ENCODE data around the gene UACA.
"Not testable (repeated sequence)": the region's sequence is repeated elsewhere in the genome, so short reads cannot be mapped to it uniquely, and the experiment has no call there.

UACA gene

DNA sequence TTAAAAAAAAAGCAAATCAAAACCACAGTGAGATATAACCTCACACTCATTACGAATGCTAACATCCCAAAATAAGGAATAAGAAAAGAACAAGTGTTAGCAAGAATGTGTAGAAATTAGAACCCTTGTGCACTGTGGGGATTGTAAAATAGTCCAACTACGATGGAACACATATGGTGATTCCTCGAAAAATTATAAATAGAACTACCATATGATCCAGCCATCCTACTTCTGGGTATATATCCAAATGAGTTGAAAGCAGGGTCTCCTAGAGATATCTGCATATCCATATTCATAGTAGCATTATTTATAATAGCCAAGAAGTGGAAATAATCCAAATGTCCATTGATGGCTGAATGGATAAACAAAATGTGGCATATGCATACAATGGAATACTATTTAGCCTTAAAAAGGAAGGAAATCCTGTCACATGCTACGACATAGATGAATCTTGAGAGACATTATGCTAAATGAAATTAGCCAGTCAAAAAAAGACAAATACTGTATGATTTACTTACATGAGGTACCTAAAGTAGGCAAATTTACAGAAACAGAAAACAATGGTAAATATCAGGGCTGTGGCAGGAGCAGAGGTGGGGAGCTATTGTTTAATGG is 55.6 kb downstream of the UACA start:
- no peak for DNase-seq (ENCODE audit: low spot score)

DNA sequence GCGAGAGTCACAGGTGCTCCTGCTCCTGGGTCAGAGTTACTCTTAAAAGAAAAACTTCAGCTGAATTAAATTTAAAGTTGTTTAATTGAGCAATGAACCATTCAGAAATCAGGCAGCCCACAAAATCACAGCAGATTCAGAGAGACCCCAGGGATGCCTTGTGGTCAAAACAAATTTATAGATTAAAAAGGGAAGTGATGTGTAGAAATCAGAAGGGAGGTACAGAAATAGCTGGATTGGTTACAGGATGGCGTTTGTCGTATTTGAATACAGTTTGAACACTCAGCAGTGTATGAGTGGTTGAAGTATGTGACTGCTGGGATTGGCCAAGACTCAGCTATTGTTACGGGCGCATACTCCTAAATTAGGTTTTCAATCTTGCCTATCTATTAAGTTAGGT is 58.6 kb downstream of the UACA start:
- no peak for DNase-seq (ENCODE audit: low spot score)

DNA sequence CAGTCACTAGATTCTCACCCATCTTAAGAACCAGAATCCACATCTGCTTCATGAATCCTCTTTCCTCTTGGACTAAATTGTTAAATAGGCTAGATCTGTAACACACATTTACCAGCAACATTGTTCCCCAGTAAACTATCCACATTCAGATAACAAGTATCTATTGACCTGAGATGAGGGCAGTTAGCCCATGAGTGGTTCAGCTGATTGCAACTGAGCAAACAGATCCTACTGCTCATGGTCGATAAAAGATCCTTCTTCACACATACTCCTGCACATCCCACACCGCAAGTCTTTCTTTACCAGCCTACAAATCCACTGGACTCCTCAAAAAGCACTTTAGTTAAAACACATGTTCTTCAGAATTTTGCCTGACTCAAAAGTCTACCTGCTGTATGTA is 59.2 kb downstream of the UACA start:
- no peak for DNase-seq (ENCODE audit: low spot score)

DNA sequence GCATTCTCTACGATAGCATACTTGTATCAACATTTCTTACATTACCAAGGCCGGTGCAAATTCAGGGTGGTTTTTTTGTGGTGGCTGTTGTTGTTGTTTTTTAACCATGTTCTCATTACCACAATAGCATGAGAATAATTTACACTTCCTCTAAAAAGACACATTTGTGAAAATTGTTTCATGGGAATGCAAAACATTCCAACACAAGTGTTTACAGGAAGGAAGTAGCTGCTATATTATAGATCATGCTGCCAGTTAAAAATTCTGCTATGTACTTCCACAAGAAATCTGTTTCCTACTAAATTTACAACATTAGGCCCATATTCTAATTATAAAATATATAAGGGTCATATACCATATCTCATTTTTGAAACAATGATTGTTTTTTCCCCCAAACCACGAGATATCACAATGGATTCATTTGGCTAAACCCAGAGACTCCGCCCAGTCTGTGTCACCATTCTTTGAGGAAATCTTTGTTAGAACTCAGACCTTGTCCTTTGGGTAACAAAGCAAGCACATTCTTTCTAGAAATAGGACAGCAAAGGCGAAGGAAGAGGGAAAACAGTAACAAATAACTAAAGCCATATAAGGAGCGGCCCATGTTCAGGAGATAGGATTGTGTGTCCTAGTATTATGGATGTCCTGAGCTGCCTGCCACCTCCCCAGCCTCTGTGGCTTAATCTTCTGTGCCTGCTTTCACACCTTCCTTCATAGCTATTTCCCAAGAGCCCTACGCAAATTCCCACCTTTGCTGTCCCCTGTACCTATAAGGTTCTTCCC is 60.1 kb downstream of the UACA start:
- peak; percentile 59 for DNase-seq (ENCODE audit: low spot score)

DNA sequence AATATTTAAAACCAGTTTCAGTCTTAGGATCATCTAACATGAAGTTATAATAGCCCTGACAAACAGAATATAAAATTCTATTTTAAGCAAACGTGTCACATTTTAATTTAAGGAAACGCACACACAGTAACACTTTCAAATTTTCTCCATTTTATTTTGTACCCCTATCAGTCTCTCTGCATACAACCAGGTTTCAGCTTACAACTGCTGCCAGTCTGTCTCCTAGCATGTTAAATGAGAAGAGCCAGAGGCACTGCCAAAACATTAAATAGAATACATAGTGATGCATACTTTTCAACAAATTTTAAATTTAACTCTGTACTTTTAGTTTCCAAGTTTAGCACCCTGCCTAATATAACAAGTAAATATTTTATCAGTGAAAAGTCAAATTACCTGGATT is 60.8 kb downstream of the UACA start:
- no peak for DNase-seq (ENCODE audit: low spot score)

DNA sequence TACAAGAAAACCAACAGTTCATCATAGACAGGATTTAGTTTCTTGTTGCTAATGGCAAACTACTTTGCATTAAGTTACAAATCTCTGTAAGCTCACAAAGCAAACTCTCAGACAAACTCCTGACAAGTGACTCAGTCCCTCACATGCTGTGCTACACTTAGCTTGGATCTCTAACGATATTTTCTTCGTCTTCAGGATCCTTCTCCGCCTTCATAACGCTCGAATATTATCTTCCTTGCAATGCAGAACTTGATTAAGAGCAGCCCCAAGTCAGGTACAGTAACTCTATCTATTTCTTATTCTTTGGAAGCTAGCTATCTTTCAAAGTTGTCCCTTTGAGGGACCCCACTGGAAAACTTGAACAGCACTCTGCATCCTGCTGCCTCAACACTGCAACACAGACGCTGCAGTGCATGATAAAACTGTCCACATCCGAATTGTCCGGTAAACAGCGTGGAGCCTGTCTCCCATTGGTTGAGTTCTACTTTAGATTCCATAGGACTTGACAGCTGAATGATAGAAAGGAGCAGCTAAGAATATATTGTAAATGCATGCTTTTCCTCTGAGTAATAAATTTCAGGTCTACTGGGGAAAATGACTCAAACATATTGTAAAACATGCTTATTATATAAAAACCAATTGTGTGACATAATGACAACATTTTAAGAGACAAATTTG is 61.3 kb downstream of the UACA start:
- peak; percentile 35 for DNase-seq (ENCODE audit: low spot score)

DNA sequence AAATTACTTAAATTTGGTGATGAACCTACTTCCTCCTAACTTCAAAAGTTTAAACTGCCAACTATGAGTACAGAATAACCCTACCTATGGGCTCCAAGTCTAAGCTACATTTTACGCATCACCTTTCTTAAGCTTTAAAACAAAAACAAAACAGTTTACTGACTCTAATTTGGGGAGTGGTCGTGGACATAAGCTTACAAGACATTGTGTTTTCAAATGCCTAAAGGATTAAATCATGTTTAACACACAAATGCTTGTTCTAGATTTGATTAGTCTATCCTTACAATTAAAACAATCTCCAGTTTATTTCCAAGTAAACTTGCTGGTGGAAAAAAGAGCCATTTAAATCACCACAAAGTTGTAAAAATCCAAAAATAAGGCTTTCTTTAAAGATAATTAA is 62.2 kb downstream of the UACA start:
- DNase-seq (ENCODE audit: low spot score): no peak

DNA sequence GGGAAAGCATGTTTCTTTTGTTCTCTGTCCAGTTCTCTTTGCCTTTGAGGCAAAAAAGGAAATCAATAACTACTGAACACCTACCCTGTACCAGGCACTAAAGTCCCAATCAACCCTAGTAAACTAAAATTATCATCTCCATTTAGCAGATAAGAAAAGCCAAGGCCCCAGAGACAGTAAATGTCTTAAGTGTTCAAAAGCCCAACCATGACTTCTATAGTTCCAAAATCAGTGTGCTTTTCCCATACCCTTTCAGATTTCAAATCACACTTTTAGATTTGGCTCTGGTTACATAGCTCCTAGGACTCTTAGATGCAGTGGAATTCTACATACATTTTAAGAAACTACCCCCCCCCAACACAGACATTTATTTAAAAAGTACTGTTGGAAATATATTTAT is 63.5 kb downstream of the UACA start:
- DNase-seq (ENCODE audit: low spot score): no peak

DNA sequence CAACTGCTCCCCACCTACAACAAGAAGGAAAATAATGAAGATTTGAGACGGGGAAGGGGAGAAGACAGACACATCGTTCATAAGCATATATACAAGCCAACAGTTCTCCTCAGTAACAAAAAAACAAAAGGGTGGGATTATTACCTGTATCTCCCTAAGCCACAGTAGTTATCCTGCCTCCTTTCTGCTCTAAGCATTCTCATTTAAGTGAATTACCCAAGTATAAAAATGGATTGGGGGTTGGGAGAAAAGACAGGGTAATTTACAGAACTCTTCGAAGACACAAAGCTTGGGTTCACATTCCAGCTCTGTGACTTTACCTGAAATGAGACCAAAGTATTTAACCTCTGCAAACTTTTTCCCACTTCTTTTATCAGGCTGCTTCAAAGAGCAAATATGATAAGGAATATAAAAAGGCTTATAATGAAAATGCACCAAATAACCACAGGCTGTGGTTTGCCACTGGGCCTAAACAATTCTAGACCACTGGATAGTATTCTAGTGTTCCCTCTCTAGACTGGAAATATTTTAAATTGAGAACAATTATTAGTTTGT is 64.4 kb downstream of the UACA start:
- no peak for DNase-seq (ENCODE audit: low spot score)

DNA sequence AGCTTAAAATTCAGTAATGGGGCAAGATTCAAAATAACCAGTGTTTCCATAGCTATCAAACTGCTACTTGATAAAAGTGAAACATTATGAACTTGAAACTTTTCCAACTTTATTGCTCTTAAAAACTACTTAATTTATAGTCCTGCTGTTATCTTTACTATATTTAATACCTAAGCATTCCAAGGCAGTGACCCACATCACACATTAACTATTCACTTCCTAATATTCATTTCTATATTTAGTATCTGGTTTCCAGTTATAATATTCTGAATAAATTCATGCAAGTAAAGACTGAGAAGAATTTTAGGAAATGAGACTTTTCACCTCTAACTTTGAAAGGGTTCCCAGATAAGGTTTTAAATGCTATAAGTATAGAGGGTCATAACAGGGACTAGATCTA is 64.9 kb downstream of the UACA start:
- no peak for DNase-seq (ENCODE audit: low spot score)

DNA sequence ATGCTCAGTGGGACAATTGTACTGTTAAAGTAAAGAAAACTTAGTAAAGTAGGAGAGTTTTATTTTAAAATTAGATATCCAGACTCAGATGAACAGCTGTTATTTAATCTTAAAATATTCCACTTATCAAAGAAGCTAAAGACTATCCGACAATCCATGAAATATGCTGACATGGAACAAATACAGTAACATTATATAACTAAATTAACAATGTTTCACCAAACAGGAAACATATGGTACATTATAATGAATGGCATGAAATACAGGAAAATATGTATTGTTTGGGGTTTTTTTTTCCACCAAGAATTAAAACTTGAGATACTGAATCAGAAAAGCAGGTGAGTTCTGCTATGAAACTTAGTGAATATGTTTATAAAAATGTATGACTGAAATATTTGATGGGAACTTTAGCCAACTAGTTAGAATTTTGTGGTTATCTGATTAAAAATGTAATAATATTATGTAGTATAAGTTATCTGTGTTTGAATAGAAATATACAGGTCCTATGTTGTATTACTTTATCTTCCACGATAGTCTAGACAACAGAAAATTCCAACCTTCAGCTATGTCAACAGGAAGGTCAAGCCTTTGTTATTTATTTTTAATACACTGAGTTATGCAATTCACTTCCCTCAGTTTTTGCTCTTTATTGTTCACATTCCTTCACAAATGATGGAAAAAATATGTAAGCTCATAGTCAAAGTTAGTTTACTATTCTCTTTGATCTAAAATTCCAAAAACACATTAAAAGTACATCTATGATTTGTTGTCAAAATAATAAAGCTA is 72.7 kb downstream of the UACA start:
- no peak for DNase-seq (ENCODE audit: low spot score)

DNA sequence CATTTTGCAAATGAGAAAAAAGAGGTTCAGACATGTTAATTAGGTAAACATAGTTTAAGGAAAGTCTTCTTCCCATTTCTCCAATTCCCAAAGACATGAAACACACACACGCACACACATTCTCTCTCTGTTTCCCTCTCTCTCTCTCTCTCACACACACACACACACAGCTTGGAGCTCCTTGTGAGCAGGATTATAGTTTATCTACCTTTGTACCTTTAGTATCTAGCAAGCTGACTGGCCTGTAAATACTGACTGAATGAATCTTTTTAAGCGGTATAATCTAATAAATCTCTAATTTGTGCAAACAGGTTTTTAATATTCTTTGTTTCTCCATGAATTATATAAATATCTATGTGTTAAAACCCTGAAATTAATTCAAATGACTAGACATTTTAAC is 73.3 kb downstream of the UACA start:
- no peak for DNase-seq (ENCODE audit: low spot score)

DNA sequence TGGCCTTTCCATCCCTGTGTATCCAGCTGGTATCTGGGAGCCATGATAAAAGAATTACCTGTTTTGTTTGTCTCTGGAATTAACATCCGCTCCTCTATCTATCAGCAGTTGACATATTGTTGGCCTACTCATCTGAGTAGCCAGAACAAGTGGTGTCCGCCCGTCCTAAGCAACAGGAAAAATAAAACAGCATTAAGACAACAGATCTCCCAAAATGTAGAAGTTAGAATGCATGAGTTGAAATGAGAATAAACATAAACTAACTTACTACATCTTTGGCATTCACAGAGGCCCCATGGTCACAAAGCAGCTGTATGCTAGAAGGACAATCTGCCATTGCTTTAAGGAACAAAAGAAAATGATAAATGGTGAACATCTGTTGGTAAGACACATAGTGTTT is 75.9 kb downstream of the UACA start:
- no peak for DNase-seq (ENCODE audit: low spot score)

DNA sequence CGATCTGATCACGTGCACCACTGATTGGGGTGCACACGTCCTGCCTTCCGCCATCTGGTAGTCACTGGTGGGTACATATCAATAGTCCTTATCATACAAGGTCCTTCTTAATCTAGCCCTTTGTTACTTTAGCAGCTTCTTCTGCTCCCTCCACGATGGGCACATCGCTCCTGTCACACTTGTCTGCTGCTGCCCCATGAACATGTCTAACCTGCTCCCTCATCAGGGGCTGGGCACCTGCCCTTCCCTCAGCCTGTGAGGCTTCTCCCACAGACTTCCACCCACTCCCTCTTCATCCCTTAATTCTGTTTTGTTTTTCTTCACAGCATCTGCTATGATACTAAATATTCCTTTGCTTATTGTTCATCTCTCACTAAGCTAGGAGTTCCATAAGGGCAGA is 82.5 kb downstream of the UACA start:
- no peak for DNase-seq (ENCODE audit: low spot score)

DNA sequence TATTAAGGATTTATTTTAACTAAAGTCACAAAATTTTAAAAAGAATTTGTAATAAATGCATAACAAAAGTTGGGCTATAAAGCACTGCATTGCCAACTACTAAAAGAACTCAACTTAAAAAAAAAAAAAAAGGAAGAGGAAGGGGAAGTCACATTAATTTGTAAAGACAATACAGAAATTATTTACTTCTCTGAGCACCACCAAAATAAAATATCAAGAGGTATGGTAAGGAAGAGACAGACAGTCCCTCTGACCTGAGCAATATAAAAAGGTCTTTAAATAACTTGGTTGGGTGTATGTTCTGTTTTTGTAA is 83.5 kb downstream of the UACA start:
- no peak for DNase-seq (ENCODE audit: low spot score)

DNA sequence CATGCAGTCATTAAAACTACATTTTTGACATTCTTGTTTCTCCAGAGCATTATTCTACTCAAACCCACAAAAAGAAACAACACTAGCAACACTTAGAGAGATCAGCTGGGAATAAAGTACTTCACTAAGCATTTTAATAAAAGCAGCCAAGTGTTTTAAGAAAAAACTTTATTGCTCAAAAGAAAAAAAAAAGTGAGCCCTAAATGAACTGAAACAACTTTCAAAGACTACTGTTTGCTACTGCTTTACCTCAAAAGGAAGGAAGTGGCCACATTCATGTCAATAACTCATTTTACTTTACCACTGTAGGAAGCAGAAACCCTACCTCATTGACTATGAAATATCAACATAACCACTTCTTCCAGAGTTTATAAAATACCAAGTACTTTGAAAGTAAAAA is 91.3 kb downstream of the UACA start:
- no peak for DNase-seq (ENCODE audit: low spot score)

DNA sequence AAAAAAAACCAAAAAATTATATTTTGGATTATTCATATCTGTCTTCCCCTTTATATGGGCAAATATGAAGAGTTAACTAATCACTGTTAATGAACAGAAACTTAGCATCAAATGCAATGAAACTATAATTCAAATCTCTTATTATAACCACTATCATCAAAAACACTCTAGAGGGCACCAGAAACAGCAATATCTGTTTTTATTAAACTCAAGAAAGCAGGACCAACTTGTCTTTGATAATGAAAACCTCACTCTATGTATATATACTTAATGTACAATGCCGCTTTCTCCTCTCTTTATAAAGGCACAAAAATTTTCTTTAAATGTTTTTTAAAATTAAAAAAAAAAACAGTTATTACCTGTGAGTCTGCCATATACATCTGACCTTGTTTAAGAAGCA is 92.7 kb downstream of the UACA start:
- DNase-seq (ENCODE audit: low spot score): no peak

DNA sequence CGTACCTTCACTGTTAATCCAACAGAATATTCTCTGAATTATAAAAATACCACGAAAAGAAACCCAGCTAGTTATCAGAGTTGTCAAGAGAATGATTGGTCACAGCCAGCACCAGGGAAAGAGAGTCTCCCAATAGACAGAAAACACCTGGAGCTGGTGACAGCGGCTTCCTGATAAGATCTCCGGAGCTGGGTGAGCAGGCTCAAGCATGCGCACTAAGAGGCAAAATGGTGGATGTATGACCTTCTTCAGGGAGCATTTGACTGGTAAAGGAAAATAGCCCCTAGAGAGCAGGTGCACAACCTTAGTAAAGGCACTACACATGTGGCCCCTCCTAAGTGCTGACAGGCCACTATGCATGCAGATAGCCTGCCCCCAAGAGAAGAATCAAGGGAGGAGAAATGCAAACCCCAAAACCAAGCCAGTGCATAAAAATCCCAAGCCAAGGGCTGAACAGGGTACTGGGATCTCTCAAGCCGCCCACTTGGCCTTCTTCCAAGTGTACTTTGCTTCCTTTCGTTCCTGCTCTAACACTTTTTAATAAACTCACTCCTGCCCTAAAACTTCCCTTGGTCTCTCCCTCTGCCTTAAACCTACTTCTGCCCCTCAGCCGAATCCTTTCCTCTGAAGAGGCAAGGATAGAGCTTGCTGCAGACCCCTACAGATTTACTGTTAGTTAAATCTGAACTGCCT is 93.2 kb downstream of the UACA start:
- DNase-seq (ENCODE audit: low spot score): no peak

DNA sequence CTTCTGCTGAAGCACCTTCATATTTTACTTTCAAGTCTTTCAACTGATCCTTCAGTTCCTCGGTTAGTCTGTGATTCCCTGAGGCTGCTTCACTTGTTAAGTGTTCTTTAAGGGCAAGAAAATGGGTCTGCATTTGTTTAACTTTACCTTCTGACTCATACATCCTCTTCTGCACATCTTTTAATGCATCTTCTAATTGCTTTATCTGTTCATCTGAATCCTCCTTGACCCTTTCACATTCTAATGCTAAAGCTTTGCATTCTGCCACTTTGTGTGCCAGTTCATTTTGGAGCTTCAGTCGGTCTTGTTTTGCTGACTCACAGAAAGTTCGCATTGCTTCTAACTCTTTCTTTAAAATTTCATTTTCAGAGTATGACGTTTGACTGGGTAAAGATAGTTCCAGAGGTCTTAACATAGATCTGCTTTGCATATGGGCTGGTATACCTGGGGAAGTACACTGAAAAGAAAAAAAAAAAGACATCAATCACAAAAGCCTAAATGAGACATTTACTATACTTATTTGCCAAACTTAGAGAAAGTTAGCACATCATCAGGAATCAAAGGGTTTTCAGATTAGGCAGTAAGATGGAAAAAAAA is 94.3 kb downstream of the UACA start:
- no peak for DNase-seq (ENCODE audit: low spot score)

DNA sequence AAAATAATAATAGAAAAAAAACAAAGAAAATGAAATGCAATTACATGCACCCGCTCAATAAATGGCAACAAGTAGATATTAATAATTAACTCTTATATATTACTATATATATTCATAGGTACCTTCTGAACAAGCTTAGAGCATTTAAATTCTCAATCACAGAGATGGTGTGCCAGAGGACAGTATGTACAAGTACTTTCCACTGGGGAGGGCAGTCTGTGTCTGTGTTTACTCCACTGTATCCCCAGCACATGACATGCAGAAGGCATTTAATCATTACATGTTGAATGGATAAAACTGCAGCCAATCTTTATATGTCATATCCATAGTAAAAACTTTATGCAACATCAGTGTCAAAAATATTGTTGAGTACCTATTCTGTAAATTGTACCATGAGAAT is 97.8 kb downstream of the UACA start:
- DNase-seq (ENCODE audit: low spot score): no peak

DNA sequence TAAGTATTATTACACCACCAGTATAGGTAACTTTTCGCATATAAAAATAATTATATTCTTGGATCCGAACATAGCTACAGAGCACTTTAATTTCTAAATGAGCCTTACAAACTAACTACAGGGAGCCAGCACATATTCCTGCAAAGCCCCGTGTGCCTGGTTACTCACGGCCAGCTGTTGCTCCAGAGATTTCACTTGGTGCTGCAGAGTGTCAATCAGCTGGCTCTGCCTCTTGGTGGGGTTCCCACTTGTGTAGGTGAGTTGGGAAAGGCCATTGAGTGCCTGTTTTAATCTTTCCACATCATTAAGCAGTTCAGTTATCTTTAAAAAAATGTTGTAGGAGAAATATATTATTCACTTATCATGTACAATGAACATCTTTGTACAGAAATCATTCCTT is 98.9 kb downstream of the UACA start:
- no peak for DNase-seq (ENCODE audit: low spot score)

DNA sequence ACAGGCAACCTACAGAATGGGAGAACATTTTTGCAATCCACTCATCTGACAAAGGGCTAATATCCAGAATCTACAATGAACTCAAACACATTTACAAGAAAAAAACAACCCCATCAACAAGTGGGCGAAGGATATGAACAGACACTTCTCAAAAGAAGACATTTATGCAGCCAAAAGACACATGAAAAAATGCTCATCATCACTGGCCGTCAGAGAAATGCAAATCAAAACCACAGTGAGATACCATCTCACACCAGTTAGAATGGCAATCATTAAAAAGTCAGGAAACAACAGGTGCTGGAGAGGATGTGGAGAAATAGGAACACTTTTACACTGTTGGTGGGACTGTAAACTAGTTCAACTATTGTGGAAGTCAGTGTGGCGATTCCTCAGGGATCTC is 100.3 kb downstream of the UACA start:
- not testable (repeated sequence) for DNase-seq (ENCODE audit: low spot score)

Data from pons (tissue), 1 donor.